Colonic mucosa (tissue), 4 donors: ENCODE measurements around the gene CNPY4. TPM values are rescaled to one million over a fixed set of nuclear protein-coding genes. Genes with fewer than 3 reads are reported as not detected.

Experiments
- DNase-seq: peaks from one replicate; pipeline ENCODE4 v3.0.0-alpha.2; 2020
- H3K27ac ChIP-seq: fragments of 200-600 bp; one replicate; pipeline ENCODE4 v1.8.0; 2021
- H3K27me3 ChIP-seq: fragments of 200-600 bp; one replicate; pipeline ENCODE4 v1.8.0; 2021
- H3K36me3 ChIP-seq: fragments of 200-600 bp; one replicate; pipeline ENCODE4 v1.8.0; 2021
- H3K4me1 ChIP-seq: fragments of 200-600 bp; one replicate; pipeline ENCODE4 v1.8.0; 2021; ENCODE audit warnings: mild to moderate bottlenecking
- H3K4me3 ChIP-seq: fragments of 200-600 bp; one replicate; pipeline ENCODE4 v1.8.0; 2021
- H3K9ac ChIP-seq, 2 donors: one replicate each; pipeline ENCODE4 v1.7.0; 2013; ENCODE audit warnings: control low read depth in 2 of 2, low read depth in 2 of 2, low read length in 2 of 2
- H3K9me3 ChIP-seq: fragments of 200-600 bp; one replicate; pipeline ENCODE4 v1.8.0; 2021
- CTCF ChIP-seq: fragments of 200-600 bp; IDR thresholded peaks from one replicate; pipeline ENCODE4 v1.8.0; 2022; ENCODE audit warnings: antibody characterized with exemption, mild to moderate bottlenecking
- intact Hi-C: fragments of 100-400 bp; cut with DNase I; formaldehyde crosslinking; loops from one replicate; pipeline ENCODE4 v1.14.1; 2022
- total RNA-seq, 2 donors: library from RNA; stranded (reverse); fragmentation: NEBNext Ultra II Directional in 1 of 2; extraction: Animal tissue kit (Norgen Biotek cat#: 25700) in 1 of 2; gene quantifications; one replicate each; pipeline ENCODE4 v1.2.1, GENCODE V29; 2021
- donor health status: healthy.
- donor health status: DM: no; HTN: no; CAD: no.
- donor health status: DM: no; HTN: no; CAD: no.

Gene CNPY4
- total RNA-seq, 2 donors from 2014 or later, result 8.4 to 10.6 TPM

GRCh38 chr7:100082978-100083377 is 36.5 kb upstream of the CNPY4 start:
- Histone ChIP-seq H3K4me3 (no peak overlapping the region), H3K36me3 (no peaks in the 10 kb centered on the region), H3K27ac (peak overlapping the region; percentile 65), H3K4me1 (peaks cover 19% of the 10 kb centered on the region), H3K9ac (peak overlapping the region in 1 of 2 donors; percentile 21), H3K9me3 (no peaks in the 10 kb centered on the region), H3K27me3 (no peaks in the 10 kb centered on the region)
- no peak for DNase-seq
- intact Hi-C loops, result loop anchor here (5.0 kb wide), 2 partner anchors 36 to 91 kb away; partner anchors contain the start of gene ZSCAN21
- no peak for TF ChIP-seq CTCF

GRCh38 chr7:100085515-100085914 is 33.9 kb upstream of the CNPY4 start:
- no peak for TF ChIP-seq CTCF
- no peak for DNase-seq
- Histone ChIP-seq H3K36me3 (no peaks in the 10 kb centered on the region), H3K4me3 (no peak overlapping the region), H3K9ac (no peak overlapping the region), H3K27me3 (no peaks in the 10 kb centered on the region), H3K27ac (no peak overlapping the region), H3K4me1 (peaks cover 4% of the 10 kb centered on the region), H3K9me3 (no peaks in the 10 kb centered on the region)
- intact Hi-C loops, result no loop called here

GRCh38 chr7:100087055-100087750 is 32.2 kb upstream of the CNPY4 start:
- intact Hi-C loops, result no loop called here

GRCh38 chr7:100088095-100088620 is 31.3 kb upstream of the CNPY4 start:
- peak overlapping the region; percentile 93 to 97 for H3K9ac ChIP-seq
- H3K27ac ChIP-seq, result peak overlapping the region; percentile 75
- no peaks in the 10 kb centered on the region for H3K27me3 ChIP-seq
- H3K9me3 ChIP-seq, result no peaks in the 10 kb centered on the region
- no peak for DNase-seq
- peaks cover 3% of the 10 kb centered on the region for H3K4me1 ChIP-seq
- H3K4me3 ChIP-seq, result peak overlapping the region; percentile 66
- intact Hi-C loops, result no loop called here
- TF ChIP-seq CTCF, result no peak
- peaks cover 6% of the 10 kb centered on the region for H3K36me3 ChIP-seq

More at GRCh38 chr7:100087055-100087750, 32.2 kb upstream of the CNPY4 start:
- no peaks in the 10 kb centered on the region for H3K27me3 ChIP-seq
- no peak for DNase-seq
- no peak overlapping the region for H3K9ac ChIP-seq
- H3K4me3 ChIP-seq, result no peak overlapping the region
- peak overlapping the region; percentile 5 for H3K27ac ChIP-seq
- H3K4me1 ChIP-seq, result peaks cover 3% of the 10 kb centered on the region
- H3K36me3 ChIP-seq, result no peaks in the 10 kb centered on the region
- H3K9me3 ChIP-seq, result no peaks in the 10 kb centered on the region
- no peak for TF ChIP-seq CTCF

GRCh38 chr7:100088621-100089457 is 30.6 kb upstream of the CNPY4 start, which contains the start of gene COPS6:
TSS of gene COPS6 (plus strand) at chr7:100088969. CDS start at chr7:100088991, 22 bp downstream.
- intact Hi-C loops, result no loop called here
- Histone ChIP-seq H3K9me3 (no peaks in the 10 kb centered on the region), H3K9ac (peak within 1 kb of the TSS; percentile 93 to 97), H3K4me1 (peaks cover 3% of the 10 kb centered on the region), H3K4me3 (peak within 1 kb of the TSS; percentile 66), H3K27ac (peak within 1 kb of the TSS; percentile 75), H3K36me3 (peaks cover 8% of the 10 kb centered on the region), H3K27me3 (no peaks in the 10 kb centered on the region)
- no peak for TF ChIP-seq CTCF
- peak; percentile 90 for DNase-seq
